H1 (cell line): ENCODE measurements around the gene PRDM5.

Experiments
- CBX5 ChIP-seq: fragments of 300-800, 300-1000 bp; sonication (generic); IDR thresholded peaks from 2 replicates; pipeline ENCODE4 v1.7.1; 2016; ENCODE audit warnings: antibody characterized with exemption, low read length, low read depth
- CHD1 ChIP-seq: IDR thresholded peaks from 2 replicates; pipeline ENCODE4 v1.6.1; 2012; ENCODE audit warnings: low read depth, low read length, improper control_type of control experiment
- CHD7 ChIP-seq: fragments of 300-600 bp; sonication (generic); IDR thresholded peaks from 2 replicates; pipeline ENCODE4 v1.7.1; 2012; ENCODE audit warnings: low read length, moderate library complexity, mild to moderate bottlenecking, inconsistent platforms; ENCODE audit not compliant: insufficient replicate concordance
- CTCF ChIP-seq, 3 experiments: IDR thresholded peaks; 1 replicate in 2 of 3; 2 replicates in 1 of 3; pipeline versions ENCODE4 v1.5.1 to v1.6.1; 2011; ENCODE audit warnings: low read length in 3 of 3, mild to moderate bottlenecking in 3 of 3, inconsistent platforms in 2 of 3, low read depth in 1 of 3, moderate library complexity in 1 of 3; ENCODE audit not compliant: insufficient read depth in 1 of 3; ENCODE audit errors: control extremely low read depth in 1 of 3
- EZH2 ChIP-seq: fragments of 200-600 bp; sonication (generic); IDR thresholded peaks from 2 replicates; pipeline ENCODE4 v1.7.1; 2012; ENCODE audit warnings: low read depth, mild to moderate bottlenecking, moderate library complexity, low read length, inconsistent platforms; ENCODE audit not compliant: severe bottlenecking
- HDAC6 ChIP-seq: IDR thresholded peaks from one replicate; pipeline ENCODE4 v1.7.1; 2012; ENCODE audit warnings: low read depth, mild to moderate bottlenecking, inconsistent platforms, low read length, moderate library complexity
- POLR2A ChIP-seq, 2 experiments: IDR thresholded peaks; 1 replicate in 1 of 2; 2 replicates in 1 of 2; pipeline ENCODE4 v1.6.1; 2011; ENCODE audit warnings: low read depth in 2 of 2, low read length in 2 of 2, mild to moderate bottlenecking in 2 of 2; ENCODE audit errors: control extremely low read depth in 1 of 2
- POLR2AphosphoS5 ChIP-seq: IDR thresholded peaks from 2 replicates; pipeline ENCODE4 v1.6.1; 2011; ENCODE audit warnings: low read depth, low read length
- ZNF274 ChIP-seq: IDR thresholded peaks from 2 replicates; pipeline ENCODE4 v1.7.0; 2012; ENCODE audit warnings: low read length, borderline replicate concordance; ENCODE audit errors: extremely low read depth

GRCh38 chr4:120736312-120736711 is 186.2 kb downstream of the PRDM5 start:
- TF ChIP-seq CTCF (IDR thresholded peaks at IDR 0.05; ENCODE audit: control extremely low read depth in 1 of 3, insufficient read depth in 1 of 3, low read depth in 1 of 3, low read length in 3 of 3) (no peak), EZH2 (no peak), POLR2A (IDR thresholded peaks at IDR 0.05; ENCODE audit: control extremely low read depth in 1 of 2, low read depth in 2 of 2, low read length in 2 of 2) (no peak), CHD1 (no peak), POLR2AphosphoS5 (no peak), HDAC6 (no peak), CHD7 (no peak), CBX5 (no peak), ZNF274 (no peak)
